Central memory CD8-positive, alpha-beta T cell (primary cell): Measurements from ENCODE around the gene KAZN.

Experiments
- ATAC-seq: fragments of 150-1000 bp; cut with Tn5 transposase; replicated peaks from 2 replicates; pipeline ENCODE4 v1.10.0; 2022; ENCODE audit warnings: mild to moderate bottlenecking, moderate FRiP score, moderate number of reproducible peaks; ENCODE audit not compliant: poor library complexity, severe bottlenecking; ENCODE audit errors: extremely low read depth
- DNase-seq, 2 donors: peaks; one replicate each; pipeline ENCODE4 v3.0.0; 2021; ENCODE audit warnings: low spot score in 2 of 2
- H3K27ac Mint-ChIP-seq: one replicate; pipeline ENCODE4 v1.8.0; 2022; ENCODE audit warnings: low read depth, mild to moderate bottlenecking, moderate library complexity, mixed read lengths
- H3K27me3 Mint-ChIP-seq: one replicate; pipeline ENCODE4 v1.8.0; 2022; ENCODE audit warnings: mixed read lengths
- H3K36me3 Mint-ChIP-seq: one replicate; pipeline ENCODE4 v1.8.0; 2022; ENCODE audit warnings: mild to moderate bottlenecking, moderate library complexity, mixed read lengths; ENCODE audit not compliant: insufficient read depth
- H3K4me1 Mint-ChIP-seq: one replicate; pipeline ENCODE4 v1.8.0; 2022; ENCODE audit warnings: mixed read lengths
- H3K4me3 Mint-ChIP-seq: one replicate; pipeline ENCODE4 v1.8.0; 2022; ENCODE audit warnings: mild to moderate bottlenecking, moderate library complexity, mixed read lengths
- H3K9me3 Mint-ChIP-seq: one replicate; pipeline ENCODE4 v1.8.0; 2022; ENCODE audit warnings: mixed read lengths

KAZN gene

GRCh38 chr1:14937288-14937949, 338.9 kb downstream of the KAZN start:
- no peaks in the 10 kb centered on the region for H3K4me1 Mint-ChIP-seq
- H3K27me3 Mint-ChIP-seq = peaks cover 34% of the 10 kb centered on the region
- H3K36me3 Mint-ChIP-seq = peaks cover 2% of the 10 kb centered on the region
- no peak overlapping the region for H3K4me3 Mint-ChIP-seq
- no peak for ATAC-seq
- H3K27ac Mint-ChIP-seq = no peak overlapping the region
- no peaks in the 10 kb centered on the region for H3K9me3 Mint-ChIP-seq
- no peak for DNase-seq

GRCh38 chr1:14939527-14940284, 341.2 kb downstream of the KAZN start:
- Mint-ChIP-seq H3K9me3 (no peaks in the 10 kb centered on the region), H3K4me3 (no peak overlapping the region), H3K4me1 (no peaks in the 10 kb centered on the region), H3K27me3 (peaks cover 44% of the 10 kb centered on the region), H3K27ac (no peak overlapping the region), H3K36me3 (peaks cover 2% of the 10 kb centered on the region)
- DNase-seq (no peak), ATAC-seq (no peak)

GRCh38 chr1:14940285-14940870, 341.9 kb downstream of the KAZN start:
- H3K4me1 Mint-ChIP-seq = no peaks in the 10 kb centered on the region
- H3K4me3 Mint-ChIP-seq = no peak overlapping the region
- H3K27ac Mint-ChIP-seq = no peak overlapping the region
- DNase-seq (no peak), ATAC-seq (no peak)
- peaks cover 44% of the 10 kb centered on the region for H3K27me3 Mint-ChIP-seq
- H3K36me3 Mint-ChIP-seq = no peaks in the 10 kb centered on the region
- no peaks in the 10 kb centered on the region for H3K9me3 Mint-ChIP-seq

- H3K27me3 Mint-ChIP-seq = peaks cover 50% of the 10 kb centered on the region
- ATAC-seq (no peak), DNase-seq (no peak)
- no peak overlapping the region for H3K4me3 Mint-ChIP-seq
- no peak overlapping the region for H3K27ac Mint-ChIP-seq
- no peaks in the 10 kb centered on the region for H3K4me1 Mint-ChIP-seq
- H3K36me3 Mint-ChIP-seq = no peaks in the 10 kb centered on the region
- no peaks in the 10 kb centered on the region for H3K9me3 Mint-ChIP-seq
Observed at GRCh38 chr1:14941864-14942263, 343.4 kb downstream of the KAZN start.

GRCh38 chr1:14944471-14944985, 346.0 kb downstream of the KAZN start:
- H3K4me1 Mint-ChIP-seq = no peaks in the 10 kb centered on the region
- H3K36me3 Mint-ChIP-seq = no peaks in the 10 kb centered on the region
- no peaks in the 10 kb centered on the region for H3K9me3 Mint-ChIP-seq
- peaks cover 42% of the 10 kb centered on the region for H3K27me3 Mint-ChIP-seq
- no peak for ATAC-seq
- no peak overlapping the region for H3K4me3 Mint-ChIP-seq
- H3K27ac Mint-ChIP-seq = no peak overlapping the region
- no peak for DNase-seq

DNA sequence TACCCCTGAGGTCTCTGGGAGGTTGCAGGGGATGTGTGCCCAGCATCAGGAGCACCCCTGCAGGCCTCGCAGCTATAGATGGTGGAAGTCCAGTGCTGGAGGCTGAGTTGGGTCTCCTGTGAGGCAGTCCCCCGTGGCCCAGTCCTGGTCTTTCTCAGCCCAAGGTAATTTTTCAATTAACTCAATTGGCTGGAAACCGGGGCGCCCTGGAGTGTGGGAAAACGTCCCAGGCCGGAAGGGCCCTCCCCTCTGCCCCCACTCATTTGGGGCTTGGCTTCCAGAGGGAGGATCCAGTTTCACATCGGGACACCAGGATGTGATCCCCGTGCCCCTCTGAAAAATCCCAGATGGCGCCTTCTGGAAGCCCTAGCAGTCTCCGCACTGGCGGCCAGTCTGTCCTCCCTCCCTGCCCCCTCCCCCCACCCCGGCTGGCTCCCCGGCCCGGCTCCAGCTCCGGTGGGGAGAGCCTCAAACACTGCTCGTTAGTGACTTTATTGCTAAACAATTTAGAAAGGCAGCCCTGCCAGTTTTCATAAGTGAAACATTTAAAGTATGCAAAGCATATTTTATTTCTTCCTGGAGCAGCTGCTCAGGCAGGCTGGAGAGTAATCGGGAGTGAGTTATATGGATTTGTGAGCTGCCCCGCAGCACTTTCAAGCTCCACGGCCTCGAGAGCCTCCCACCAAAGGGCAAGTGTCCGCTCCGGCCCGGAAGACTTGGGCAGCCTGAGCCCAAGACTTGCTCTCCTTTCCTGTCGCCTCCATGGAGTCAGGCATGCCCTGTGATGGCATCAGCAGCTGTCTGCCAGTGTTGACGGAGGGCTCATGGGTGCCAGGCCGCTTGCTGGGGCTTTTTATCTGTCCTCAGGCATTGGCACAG, 346.9 kb downstream of the KAZN start:
- Mint-ChIP-seq H3K36me3 (no peaks in the 10 kb centered on the region), H3K9me3 (no peaks in the 10 kb centered on the region), H3K4me3 (no peak overlapping the region), H3K27me3 (peaks cover 42% of the 10 kb centered on the region), H3K4me1 (no peaks in the 10 kb centered on the region), H3K27ac (no peak overlapping the region)
- DNase-seq (no peak), ATAC-seq (no peak)

DNA sequence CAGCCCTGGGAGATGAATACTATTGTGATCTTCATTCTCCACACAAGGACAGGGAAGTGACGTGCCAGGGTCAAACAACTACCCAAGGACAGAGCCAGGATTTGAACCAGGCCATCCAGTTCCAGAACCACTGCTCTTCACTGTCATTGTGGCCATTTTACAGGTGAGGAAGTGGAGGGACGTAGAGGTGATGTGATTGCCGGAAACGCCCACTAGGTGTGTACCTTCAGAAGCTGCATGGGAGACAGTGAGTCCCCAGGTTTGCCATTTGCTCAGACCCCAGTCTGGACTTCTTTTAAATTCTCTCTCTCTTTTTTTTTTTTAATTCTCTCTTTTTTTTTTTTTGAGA, 347.5 kb downstream of the KAZN start:
- no peak overlapping the region for H3K27ac Mint-ChIP-seq
- no peaks in the 10 kb centered on the region for H3K4me1 Mint-ChIP-seq
- H3K9me3 Mint-ChIP-seq = no peaks in the 10 kb centered on the region
- DNase-seq (no peak), ATAC-seq (no peak)
- H3K4me3 Mint-ChIP-seq = no peak overlapping the region
- H3K27me3 Mint-ChIP-seq = peaks cover 37% of the 10 kb centered on the region
- H3K36me3 Mint-ChIP-seq = no peaks in the 10 kb centered on the region

DNA sequence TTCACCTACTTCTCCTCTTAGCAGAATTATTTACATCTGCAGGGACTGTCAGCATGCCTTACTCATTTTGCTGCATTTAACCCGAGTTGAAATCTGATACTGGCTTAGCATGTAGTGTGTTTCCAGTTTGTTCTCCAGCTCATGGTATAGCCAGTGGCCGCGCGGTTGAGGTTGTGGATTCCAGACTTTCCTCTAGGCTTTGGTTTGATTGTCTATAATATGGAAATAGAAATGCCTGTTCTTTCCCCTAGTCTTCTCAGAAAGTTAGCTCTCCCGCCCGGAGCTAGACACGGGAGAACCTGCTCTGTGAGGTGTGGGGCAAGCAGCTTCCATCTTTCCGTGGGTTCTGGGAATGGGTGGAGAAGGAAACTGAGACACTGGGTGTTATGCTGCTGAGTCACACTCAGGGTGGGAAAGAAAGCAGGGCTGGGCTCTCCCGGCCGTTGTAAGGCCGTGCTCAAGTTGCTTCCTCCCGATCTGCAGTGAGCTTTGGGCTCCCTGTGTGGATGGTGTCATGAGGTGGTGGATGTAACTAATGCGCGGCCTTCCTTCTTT, 348.3 kb downstream of the KAZN start:
- Mint-ChIP-seq H3K9me3 (no peaks in the 10 kb centered on the region), H3K27me3 (peaks cover 33% of the 10 kb centered on the region), H3K36me3 (no peaks in the 10 kb centered on the region), H3K27ac (no peak overlapping the region), H3K4me3 (no peak overlapping the region), H3K4me1 (no peaks in the 10 kb centered on the region)
- ATAC-seq = no peak
- DNase-seq = no peak

- Mint-ChIP-seq H3K36me3 (no peaks in the 10 kb centered on the region), H3K27me3 (peaks cover 36% of the 10 kb centered on the region), H3K9me3 (no peaks in the 10 kb centered on the region), H3K4me1 (no peaks in the 10 kb centered on the region), H3K27ac (no peak overlapping the region), H3K4me3 (no peak overlapping the region)
- ATAC-seq (no peak), DNase-seq (no peak)
Observed at GRCh38 chr1:14947421-14947820, 348.9 kb downstream of the KAZN start.

GRCh38 chr1:14948112-14948652, 349.7 kb downstream of the KAZN start:
- no peak for ATAC-seq

GRCh38 chr1:14949270-14949835, 350.9 kb downstream of the KAZN start:
- Mint-ChIP-seq H3K9me3 (no peaks in the 10 kb centered on the region), H3K4me3 (no peak overlapping the region), H3K36me3 (no peaks in the 10 kb centered on the region), H3K4me1 (no peaks in the 10 kb centered on the region), H3K27ac (no peak overlapping the region), H3K27me3 (peaks cover 29% of the 10 kb centered on the region)
- ATAC-seq (no peak), DNase-seq (no peak)

More at GRCh38 chr1:14948112-14948652, 349.7 kb downstream of the KAZN start:
- H3K4me1 Mint-ChIP-seq = no peaks in the 10 kb centered on the region
- DNase-seq = no peak
- H3K27me3 Mint-ChIP-seq = peaks cover 32% of the 10 kb centered on the region
- no peak overlapping the region for H3K4me3 Mint-ChIP-seq
- no peak overlapping the region for H3K27ac Mint-ChIP-seq
- no peaks in the 10 kb centered on the region for H3K36me3 Mint-ChIP-seq
- H3K9me3 Mint-ChIP-seq = no peaks in the 10 kb centered on the region
